ENCODE results near the gene ITSN2. TPM values are rescaled to one million over a fixed set of nuclear protein-coding genes. Genes with fewer than 3 reads are reported as not detected.
A peak's percentile ranks its signal among the peaks of the same experiment; 100 is the strongest.

The ITSN2 gene
- total and polyA plus RNA-seq, 11 donors, result 19.3 to 55.0 (median 37.4) TPM

DNA sequence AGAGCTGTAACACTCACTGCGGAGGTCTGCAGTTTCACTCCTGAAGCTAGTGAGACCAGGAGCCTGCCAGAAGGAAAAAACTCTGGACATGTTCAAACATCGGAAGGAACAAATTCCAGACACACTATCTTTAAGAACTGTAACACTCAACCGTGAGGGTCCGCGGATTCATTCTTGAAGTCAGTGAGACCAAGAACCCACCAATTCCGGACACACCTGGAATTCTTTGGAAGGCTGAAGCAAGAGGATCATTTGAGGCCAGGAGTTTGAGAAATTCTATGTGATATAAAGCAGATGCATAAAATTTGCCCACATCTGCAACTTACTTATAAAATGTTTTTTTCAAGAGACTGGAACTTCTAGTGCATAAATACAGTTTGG is 43.5 kb upstream of the ITSN2 start:
- no peak for DNase-seq
- no peak overlapping the region for H3K27ac ChIP-seq
- H3K27me3 ChIP-seq, result peaks cover 0 to 21% (median 9%) of the 10 kb centered on the region in 9 donors
- no peaks in the 10 kb centered on the region for H3K36me3 ChIP-seq
- intact Hi-C loops (cut with DNase I), result loop anchor here in 1 of 10 donors (10.0 kb wide), 1 partner anchor 791 kb away; no protein-coding TSS in a partner anchor
- H3K4me3 ChIP-seq, result no peak overlapping the region
- H3K4me1 ChIP-seq, result peaks cover 0 to 5% (median 0%) of the 10 kb centered on the region in 12 donors
- no peak for TF ChIP-seq POLR2A (IDR thresholded peaks at IDR 0.05)
- TF ChIP-seq CTCF (IDR thresholded peaks at IDR 0.05), result no peak
- ATAC-seq, result no peak
- WGBS, 4 donors, result 92 to 96% (median 94%) methylated on average over 6 of the region's 6 CpGs
- no peaks in the 10 kb centered on the region for H3K9me3 ChIP-seq

DNA sequence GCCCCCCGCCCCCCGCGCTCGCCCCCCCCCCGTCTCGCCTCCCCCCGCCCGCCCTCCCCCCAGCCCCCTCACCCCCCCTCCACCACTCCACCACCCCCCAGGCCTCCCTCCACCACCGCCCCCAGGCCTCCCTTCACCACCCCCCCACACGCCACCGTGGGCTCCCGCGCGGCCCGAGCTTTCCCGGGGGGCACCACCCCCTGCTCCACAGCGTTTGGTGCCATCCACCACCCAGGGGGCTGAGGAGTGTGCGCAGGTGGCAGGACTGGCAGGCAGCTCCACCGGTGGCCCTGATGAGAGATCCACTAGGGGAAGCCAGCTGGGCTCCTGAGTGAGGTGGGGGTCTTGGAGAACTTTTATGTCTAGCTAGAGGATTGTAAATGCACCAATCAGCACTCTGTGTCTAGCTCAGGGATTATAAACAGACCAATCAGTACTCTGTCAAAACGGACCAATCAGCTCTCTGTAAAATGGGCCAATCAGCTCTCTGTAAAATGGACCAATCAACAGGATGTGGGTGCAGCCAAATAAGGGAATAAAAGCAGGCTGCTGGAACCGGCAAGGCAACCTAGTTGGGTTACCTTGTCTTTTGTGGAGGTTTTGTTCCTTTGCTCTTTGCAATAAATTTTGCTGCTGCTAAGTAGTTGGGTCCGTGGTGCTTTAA is 43.0 kb upstream of the ITSN2 start:
- ATAC-seq (no peak), DNase-seq (no peak)
- intact Hi-C loops (cut with DNase I), result loop anchor here in 1 of 10 donors (10.0 kb wide), 1 partner anchor 792 kb away; no protein-coding TSS in a partner anchor
- H3K36me3 ChIP-seq, result no peaks in the 10 kb centered on the region
- H3K9me3 ChIP-seq, result no peaks in the 10 kb centered on the region
- no peak overlapping the region for H3K27ac ChIP-seq
- peaks cover 0 to 21% (median 9%) of the 10 kb centered on the region in 9 donors for H3K27me3 ChIP-seq
- H3K4me1 ChIP-seq, result peaks cover 0 to 5% (median 0%) of the 10 kb centered on the region in 12 donors
- peak overlapping the region in 1 of 12 donors; percentile 43 for H3K4me3 ChIP-seq
- 78 to 96% (median 87%) methylated on average over 4 to 13 of the region's 22 CpGs for WGBS, 4 donors
- TF ChIP-seq CTCF (IDR thresholded peaks at IDR 0.05) (no peak), POLR2A (IDR thresholded peaks at IDR 0.05) (no peak)

- intact Hi-C loops (cut with DNase I), result loop anchor here in 1 of 10 donors (10.0 kb wide), 1 partner anchor 792 kb away; no protein-coding TSS in a partner anchor
- Histone ChIP-seq H3K4me3 (peak overlapping the region in 9 of 12 donors; percentile 20 to 47 (median 33)), H3K4me1 (peaks cover 0 to 5% (median 0%) of the 10 kb centered on the region in 12 donors), H3K9me3 (no peaks in the 10 kb centered on the region), H3K27me3 (peaks cover 0 to 21% (median 9%) of the 10 kb centered on the region in 9 donors), H3K36me3 (no peaks in the 10 kb centered on the region), H3K27ac (no peak overlapping the region)
- ATAC-seq (no peak), DNase-seq (no peak)
- no peak for TF ChIP-seq POLR2A (IDR thresholded peaks at IDR 0.05)
- TF ChIP-seq CTCF (IDR thresholded peaks at IDR 0.05), result no peak
- 26 to 61% (median 43%) methylated on average over 10 to 38 of the region's 38 CpGs for WGBS, 4 donors
These were observed 42.1 kb upstream of the ITSN2 start for GRCh38 chr2:24402242-24403097.
